WTC11 (cell line): ENCODE results near the gene ADCYAP1.

Experiments
- CTCF ChIP-seq: fragments of 200-600 bp; IDR thresholded peaks from 2 replicates; pipeline ENCODE4 v1.8.0; 2022; ENCODE audit warnings: antibody characterized with exemption
- JUN ChIP-seq: sonication (generic); formaldehyde crosslinking; IDR thresholded peaks from 2 replicates; pipeline ENCODE4 v1.8.0; 2023; ENCODE audit warnings: mild to moderate bottlenecking, missing genetic modification reagents
- NFE2L1 ChIP-seq: sonication (generic); formaldehyde crosslinking; IDR thresholded peaks from 2 replicates; pipeline ENCODE4 v1.8.1; 2023; ENCODE audit warnings: missing genetic modification reagents
- NR2C2 ChIP-seq: sonication (generic); formaldehyde crosslinking; IDR thresholded peaks from 2 replicates; pipeline ENCODE4 v1.8.0; 2022; ENCODE audit warnings: mild to moderate bottlenecking, missing genetic modification reagents
- SP1 ChIP-seq: sonication (generic); formaldehyde crosslinking; conservative IDR thresholded peaks from 2 replicates; pipeline ENCODE4 v1.8.1; 2022; ENCODE audit warnings: missing genetic modification reagents
- TF ChIP-seq, protein P1 (sequence below): fragments of 250-450 bp; sonication (Bioruptor Pico); IDR thresholded peaks from 2 replicates; pipeline ENCODE4 v1.9.0; 2021; ENCODE audit warnings: mild to moderate bottlenecking
- TF ChIP-seq, protein P2 (sequence below): sonication (generic); formaldehyde crosslinking; IDR thresholded peaks from 2 replicates; pipeline ENCODE4 v1.8.0; 2022; ENCODE audit warnings: missing genetic modification reagents
- TF ChIP-seq, protein P3 (sequence below): sonication (generic); formaldehyde crosslinking; IDR thresholded peaks from 2 replicates; pipeline ENCODE4 v1.8.0; 2023; ENCODE audit warnings: missing genetic modification reagents

DNA sequence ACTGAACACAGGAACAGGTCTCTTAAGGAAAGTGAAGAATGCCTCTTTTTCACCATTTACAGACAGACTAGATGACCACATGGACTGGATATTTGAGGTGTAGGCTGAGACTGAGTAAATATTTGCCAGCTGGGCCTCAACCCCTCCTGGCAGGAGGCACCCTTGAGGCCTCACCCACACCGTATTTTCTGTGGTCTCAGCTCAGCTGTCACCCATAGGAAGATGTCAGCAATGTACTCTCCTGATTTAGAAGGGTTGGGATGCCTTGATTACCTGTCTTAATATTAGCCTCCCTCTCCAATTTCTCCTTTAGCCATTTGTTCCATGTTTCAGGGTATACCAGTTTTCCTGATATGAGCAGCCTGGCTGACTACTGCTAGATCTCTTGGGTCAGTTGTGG lies 20.3 kb downstream of the ADCYAP1 start:
- no peak for TF ChIP-seq CTCF
- TF ChIP-seq NFE2L1 (CRISPR knock-in tag): no peak
- TF ChIP-seq, protein P1, sequence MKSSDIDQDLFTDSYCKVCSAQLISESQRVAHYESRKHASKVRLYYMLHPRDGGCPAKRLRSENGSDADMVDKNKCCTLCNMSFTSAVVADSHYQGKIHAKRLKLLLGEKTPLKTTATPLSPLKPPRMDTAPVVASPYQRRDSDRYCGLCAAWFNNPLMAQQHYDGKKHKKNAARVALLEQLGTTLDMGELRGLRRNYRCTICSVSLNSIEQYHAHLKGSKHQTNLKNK (CRISPR knock-in tag): no peak
- TF ChIP-seq, protein P2, sequence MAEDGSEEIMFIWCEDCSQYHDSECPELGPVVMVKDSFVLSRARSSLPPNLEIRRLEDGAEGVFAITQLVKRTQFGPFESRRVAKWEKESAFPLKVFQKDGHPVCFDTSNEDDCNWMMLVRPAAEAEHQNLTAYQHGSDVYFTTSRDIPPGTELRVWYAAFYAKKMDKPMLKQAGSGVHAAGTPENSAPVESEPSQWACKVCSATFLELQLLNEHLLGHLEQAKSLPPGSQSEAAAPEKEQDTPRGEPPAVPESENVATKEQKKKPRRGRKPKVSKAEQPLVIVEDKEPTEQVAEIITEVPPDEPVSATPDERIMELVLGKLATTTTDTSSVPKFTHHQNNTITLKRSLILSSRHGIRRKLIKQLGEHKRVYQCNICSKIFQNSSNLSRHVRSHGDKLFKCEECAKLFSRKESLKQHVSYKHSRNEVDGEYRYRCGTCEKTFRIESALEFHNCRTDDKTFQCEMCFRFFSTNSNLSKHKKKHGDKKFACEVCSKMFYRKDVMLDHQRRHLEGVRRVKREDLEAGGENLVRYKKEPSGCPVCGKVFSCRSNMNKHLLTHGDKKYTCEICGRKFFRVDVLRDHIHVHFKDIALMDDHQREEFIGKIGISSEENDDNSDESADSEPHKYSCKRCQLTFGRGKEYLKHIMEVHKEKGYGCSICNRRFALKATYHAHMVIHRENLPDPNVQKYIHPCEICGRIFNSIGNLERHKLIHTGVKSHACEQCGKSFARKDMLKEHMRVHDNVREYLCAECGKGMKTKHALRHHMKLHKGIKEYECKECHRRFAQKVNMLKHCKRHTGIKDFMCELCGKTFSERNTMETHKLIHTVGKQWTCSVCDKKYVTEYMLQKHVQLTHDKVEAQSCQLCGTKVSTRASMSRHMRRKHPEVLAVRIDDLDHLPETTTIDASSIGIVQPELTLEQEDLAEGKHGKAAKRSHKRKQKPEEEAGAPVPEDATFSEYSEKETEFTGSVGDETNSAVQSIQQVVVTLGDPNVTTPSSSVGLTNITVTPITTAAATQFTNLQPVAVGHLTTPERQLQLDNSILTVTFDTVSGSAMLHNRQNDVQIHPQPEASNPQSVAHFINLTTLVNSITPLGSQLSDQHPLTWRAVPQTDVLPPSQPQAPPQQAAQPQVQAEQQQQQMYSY: no peak
- TF ChIP-seq NR2C2 (CRISPR knock-in tag): no peak
- TF ChIP-seq, protein P3, sequence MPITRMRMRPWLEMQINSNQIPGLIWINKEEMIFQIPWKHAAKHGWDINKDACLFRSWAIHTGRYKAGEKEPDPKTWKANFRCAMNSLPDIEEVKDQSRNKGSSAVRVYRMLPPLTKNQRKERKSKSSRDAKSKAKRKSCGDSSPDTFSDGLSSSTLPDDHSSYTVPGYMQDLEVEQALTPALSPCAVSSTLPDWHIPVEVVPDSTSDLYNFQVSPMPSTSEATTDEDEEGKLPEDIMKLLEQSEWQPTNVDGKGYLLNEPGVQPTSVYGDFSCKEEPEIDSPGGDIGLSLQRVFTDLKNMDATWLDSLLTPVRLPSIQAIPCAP (CRISPR knock-in tag): no peak
- TF ChIP-seq SP1: no peak
- TF ChIP-seq JUN (CRISPR knock-in tag): no peak
